HepG2 (cell line): Measurements from ENCODE around the gene FKBP8. TPM values are rescaled to one million over a fixed set of nuclear protein-coding genes. Genes with fewer than 3 reads are reported as not detected.

Experiments
- FOSL1 ChIP-seq: sonication (generic); formaldehyde crosslinking; IDR thresholded peaks from 2 replicates; pipeline ENCODE4 v1.9.0; 2021; ENCODE audit warnings: missing genetic modification reagents, borderline replicate concordance
- HDAC1 ChIP-seq: sonication (generic); formaldehyde crosslinking; IDR thresholded peaks from 2 replicates; pipeline ENCODE4 v1.5.1; 2020; ENCODE audit warnings: mild to moderate bottlenecking, missing genetic modification reagents
- NCOA2 ChIP-seq: sonication (generic); formaldehyde crosslinking; IDR thresholded peaks from 2 replicates; pipeline ENCODE4 v1.8.0; 2022; ENCODE audit warnings: inconsistent platforms
- POLR2A ChIP-seq, 2 experiments: IDR thresholded peaks; 2 replicates each; pipeline ENCODE4 v1.6.1; 2011; ENCODE audit warnings: low read depth in 2 of 2, low read length in 2 of 2, mild to moderate bottlenecking in 1 of 2, moderate library complexity in 1 of 2; ENCODE audit not compliant: insufficient read depth in 1 of 2
- SP5 ChIP-seq: IDR thresholded peaks from 2 replicates; pipeline ENCODE4 v1.6.1; 2016; ENCODE audit warnings: low read depth, borderline replicate concordance
- ZNF34 ChIP-seq: sonication (generic); formaldehyde crosslinking; IDR thresholded peaks from 2 replicates; pipeline ENCODE4 v1.4.0; 2020; ENCODE audit warnings: mild to moderate bottlenecking, missing genetic modification reagents, borderline replicate concordance
- ZNF530 ChIP-seq: sonication (generic); formaldehyde crosslinking; IDR thresholded peaks from 2 replicates; pipeline ENCODE4 v1.5.0; 2020; ENCODE audit warnings: low read depth, mild to moderate bottlenecking, missing genetic modification reagents
- polyA plus RNA-seq, 8 experiments: library from polyadenylated mRNA; depleted of rRNA in 3 of 8; stranded (reverse) in 7 of 8; unstranded in 1 of 8; fragments of >200 nt; fragmentation: Illumina TruSeq in 4 of 8; extraction: Trizol in 4 of 8; gene quantifications; 2 replicates each; pipeline versions ENCODE4 v1.2.1 to v1.2.3, GENCODE V29; 2011 to 2016; ENCODE audit warnings: low read depth in 4 of 8, missing spikeins in 1 of 8, mixed read lengths in 1 of 8; ENCODE audit not compliant: insufficient read depth in 1 of 8
- total RNA-seq, 5 experiments: library from RNA; depleted of rRNA; stranded (reverse); fragments of >200 nt; fragmentation: Illumina TruSeq; extraction: Trizol; gene quantifications; 2 replicates each; pipeline ENCODE4 v1.2.3, GENCODE V29; 2016; ENCODE audit warnings: low read depth in 1 of 5
- TF ChIP-seq, protein P1 (sequence below): sonication (generic); formaldehyde crosslinking; IDR thresholded peaks from 2 replicates; pipeline ENCODE4 v1.4.0; 2020; ENCODE audit warnings: missing genetic modification reagents, borderline replicate concordance
- TF ChIP-seq, protein P2 (sequence below): sonication (generic); IDR thresholded peaks from 2 replicates; pipeline ENCODE4 v1.6.1; 2016; ENCODE audit warnings: low read depth, borderline replicate concordance
- TF ChIP-seq, protein P3 (sequence below): IDR thresholded peaks from 2 replicates; pipeline ENCODE4 v1.6.1; 2016; ENCODE audit warnings: mild to moderate bottlenecking, missing biosample characterization, missing genetic modification reagents
- TF ChIP-seq, protein P4 (sequence below): sonication (generic); formaldehyde crosslinking; IDR thresholded peaks from 2 replicates; pipeline ENCODE4 v1.5.1; 2020; ENCODE audit warnings: mild to moderate bottlenecking, missing genetic modification reagents, moderate library complexity
- TF ChIP-seq, protein P5 (sequence below): sonication (generic); formaldehyde crosslinking; IDR thresholded peaks from 2 replicates; pipeline ENCODE4 v1.4.0; 2020; ENCODE audit warnings: missing genetic modification reagents, borderline replicate concordance
- TF ChIP-seq, protein P6 (sequence below): sonication (generic); formaldehyde crosslinking; IDR thresholded peaks from 2 replicates; pipeline ENCODE4 v1.8.0; 2022; ENCODE audit warnings: mild to moderate bottlenecking, missing genetic modification reagents

FKBP8 gene
- total and polyA plus RNA-seq, 2 of the 13 experiments (the other 11 are each of a cell fraction or from before 2014, with no cell fraction given) = 81.7 to 93.9 TPM

DNA sequence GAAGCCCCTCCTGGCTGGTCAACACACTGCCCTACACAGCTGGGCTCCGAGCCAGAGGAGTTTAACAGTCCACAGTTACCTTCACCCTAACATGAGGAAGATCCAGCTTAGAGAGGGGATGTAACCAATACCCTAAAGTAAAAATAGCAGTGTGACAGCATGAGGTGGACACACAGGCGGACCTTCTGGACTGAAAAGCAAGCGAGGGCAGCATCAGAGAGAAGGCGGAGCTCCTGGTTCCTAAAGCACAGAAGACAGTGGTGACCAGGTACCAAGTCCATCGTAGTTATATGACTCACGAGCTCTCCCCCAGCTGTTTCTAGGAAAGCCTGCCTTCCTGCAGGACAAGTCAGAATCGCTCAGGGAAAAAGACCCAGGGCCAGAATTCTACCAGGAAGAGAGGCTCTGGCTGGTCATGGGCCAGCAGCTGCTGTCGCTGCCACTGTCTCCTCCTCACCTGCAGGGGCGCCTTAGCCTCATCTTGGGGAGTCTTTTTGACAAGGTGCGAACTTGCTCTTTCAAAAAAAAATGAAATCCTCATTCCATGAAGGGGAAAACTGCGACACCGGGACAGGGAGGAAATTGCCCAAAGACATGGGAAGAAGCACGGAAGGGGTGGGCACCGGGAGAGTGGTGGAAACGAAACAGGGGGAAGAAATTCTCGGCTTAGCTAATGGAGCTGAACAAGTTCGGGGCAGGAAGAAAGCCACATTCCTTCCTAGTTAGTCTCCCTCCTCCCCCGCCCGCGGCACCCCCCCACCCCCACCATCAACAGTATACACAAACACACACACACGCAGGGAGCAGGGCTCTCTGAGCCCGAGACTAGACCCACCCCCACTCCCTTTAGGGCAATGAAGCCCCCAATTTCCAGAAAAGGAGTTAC is 23.2 kb downstream of the FKBP8 start (continued):
- TF ChIP-seq, protein P1, sequence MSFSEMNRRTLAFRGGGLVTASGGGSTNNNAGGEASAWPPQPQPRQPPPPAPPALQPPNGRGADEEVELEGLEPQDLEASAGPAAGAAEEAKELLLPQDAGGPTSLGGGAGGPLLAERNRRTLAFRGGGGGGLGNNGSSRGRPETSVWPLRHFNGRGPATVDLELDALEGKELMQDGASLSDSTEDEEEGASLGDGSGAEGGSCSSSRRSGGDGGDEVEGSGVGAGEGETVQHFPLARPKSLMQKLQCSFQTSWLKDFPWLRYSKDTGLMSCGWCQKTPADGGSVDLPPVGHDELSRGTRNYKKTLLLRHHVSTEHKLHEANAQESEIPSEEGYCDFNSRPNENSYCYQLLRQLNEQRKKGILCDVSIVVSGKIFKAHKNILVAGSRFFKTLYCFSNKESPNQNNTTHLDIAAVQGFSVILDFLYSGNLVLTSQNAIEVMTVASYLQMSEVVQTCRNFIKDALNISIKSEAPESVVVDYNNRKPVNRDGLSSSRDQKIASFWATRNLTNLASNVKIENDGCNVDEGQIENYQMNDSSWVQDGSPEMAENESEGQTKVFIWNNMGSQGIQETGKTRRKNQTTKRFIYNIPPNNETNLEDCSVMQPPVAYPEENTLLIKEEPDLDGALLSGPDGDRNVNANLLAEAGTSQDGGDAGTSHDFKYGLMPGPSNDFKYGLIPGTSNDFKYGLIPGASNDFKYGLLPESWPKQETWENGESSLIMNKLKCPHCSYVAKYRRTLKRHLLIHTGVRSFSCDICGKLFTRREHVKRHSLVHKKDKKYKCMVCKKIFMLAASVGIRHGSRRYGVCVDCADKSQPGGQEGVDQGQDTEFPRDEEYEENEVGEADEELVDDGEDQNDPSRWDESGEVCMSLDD (CRISPR knock-in tag) = no peak
- TF ChIP-seq ZNF34 (no peak), POLR2A (IDR thresholded peaks at IDR 0.05; ENCODE audit: insufficient read depth in 1 of 2, low read depth in 2 of 2, low read length in 2 of 2) (peak; percentile 53 to 60; a peak in 2 of 4 replicates), HDAC1 (CRISPR knock-in tag) (peak; percentile 60), ZNF530 (CRISPR knock-in tag) (no peak), SP5 (CRISPR knock-in tag) (peak; percentile 93), FOSL1 (peak; percentile 81), NCOA2 (CRISPR knock-in tag) (peak; percentile 42; the same call in 1 of the 2 replicates)
- TF ChIP-seq, protein P2, sequence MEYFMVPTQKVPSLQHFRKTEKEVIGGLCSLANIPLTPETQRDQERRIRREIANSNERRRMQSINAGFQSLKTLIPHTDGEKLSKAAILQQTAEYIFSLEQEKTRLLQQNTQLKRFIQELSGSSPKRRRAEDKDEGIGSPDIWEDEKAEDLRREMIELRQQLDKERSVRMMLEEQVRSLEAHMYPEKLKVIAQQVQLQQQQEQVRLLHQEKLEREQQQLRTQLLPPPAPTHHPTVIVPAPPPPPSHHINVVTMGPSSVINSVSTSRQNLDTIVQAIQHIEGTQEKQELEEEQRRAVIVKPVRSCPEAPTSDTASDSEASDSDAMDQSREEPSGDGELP = peak; percentile 97
- TF ChIP-seq, protein P3, sequence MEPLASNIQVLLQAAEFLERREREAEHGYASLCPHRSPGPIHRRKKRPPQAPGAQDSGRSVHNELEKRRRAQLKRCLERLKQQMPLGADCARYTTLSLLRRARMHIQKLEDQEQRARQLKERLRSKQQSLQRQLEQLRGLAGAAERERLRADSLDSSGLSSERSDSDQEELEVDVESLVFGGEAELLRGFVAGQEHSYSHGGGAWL = 0 out of 2 replicates have a peak, but pooled peaks have one; percentile 1
- TF ChIP-seq, protein P4, sequence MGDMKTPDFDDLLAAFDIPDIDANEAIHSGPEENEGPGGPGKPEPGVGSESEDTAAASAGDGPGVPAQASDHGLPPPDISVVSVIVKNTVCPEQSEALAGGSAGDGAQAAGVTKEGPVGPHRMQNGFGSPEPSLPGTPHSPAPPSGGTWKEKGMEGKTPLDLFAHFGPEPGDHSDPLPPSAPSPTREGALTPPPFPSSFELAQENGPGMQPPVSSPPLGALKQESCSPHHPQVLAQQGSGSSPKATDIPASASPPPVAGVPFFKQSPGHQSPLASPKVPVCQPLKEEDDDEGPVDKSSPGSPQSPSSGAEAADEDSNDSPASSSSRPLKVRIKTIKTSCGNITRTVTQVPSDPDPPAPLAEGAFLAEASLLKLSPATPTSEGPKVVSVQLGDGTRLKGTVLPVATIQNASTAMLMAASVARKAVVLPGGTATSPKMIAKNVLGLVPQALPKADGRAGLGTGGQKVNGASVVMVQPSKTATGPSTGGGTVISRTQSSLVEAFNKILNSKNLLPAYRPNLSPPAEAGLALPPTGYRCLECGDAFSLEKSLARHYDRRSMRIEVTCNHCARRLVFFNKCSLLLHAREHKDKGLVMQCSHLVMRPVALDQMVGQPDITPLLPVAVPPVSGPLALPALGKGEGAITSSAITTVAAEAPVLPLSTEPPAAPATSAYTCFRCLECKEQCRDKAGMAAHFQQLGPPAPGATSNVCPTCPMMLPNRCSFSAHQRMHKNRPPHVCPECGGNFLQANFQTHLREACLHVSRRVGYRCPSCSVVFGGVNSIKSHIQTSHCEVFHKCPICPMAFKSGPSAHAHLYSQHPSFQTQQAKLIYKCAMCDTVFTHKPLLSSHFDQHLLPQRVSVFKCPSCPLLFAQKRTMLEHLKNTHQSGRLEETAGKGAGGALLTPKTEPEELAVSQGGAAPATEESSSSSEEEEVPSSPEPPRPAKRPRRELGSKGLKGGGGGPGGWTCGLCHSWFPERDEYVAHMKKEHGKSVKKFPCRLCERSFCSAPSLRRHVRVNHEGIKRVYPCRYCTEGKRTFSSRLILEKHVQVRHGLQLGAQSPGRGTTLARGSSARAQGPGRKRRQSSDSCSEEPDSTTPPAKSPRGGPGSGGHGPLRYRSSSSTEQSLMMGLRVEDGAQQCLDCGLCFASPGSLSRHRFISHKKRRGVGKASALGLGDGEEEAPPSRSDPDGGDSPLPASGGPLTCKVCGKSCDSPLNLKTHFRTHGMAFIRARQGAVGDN (CRISPR knock-in tag) = peak; percentile 62
- TF ChIP-seq, protein P5, sequence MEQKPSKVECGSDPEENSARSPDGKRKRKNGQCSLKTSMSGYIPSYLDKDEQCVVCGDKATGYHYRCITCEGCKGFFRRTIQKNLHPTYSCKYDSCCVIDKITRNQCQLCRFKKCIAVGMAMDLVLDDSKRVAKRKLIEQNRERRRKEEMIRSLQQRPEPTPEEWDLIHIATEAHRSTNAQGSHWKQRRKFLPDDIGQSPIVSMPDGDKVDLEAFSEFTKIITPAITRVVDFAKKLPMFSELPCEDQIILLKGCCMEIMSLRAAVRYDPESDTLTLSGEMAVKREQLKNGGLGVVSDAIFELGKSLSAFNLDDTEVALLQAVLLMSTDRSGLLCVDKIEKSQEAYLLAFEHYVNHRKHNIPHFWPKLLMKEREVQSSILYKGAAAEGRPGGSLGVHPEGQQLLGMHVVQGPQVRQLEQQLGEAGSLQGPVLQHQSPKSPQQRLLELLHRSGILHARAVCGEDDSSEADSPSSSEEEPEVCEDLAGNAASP = no peak
- TF ChIP-seq, protein P6, sequence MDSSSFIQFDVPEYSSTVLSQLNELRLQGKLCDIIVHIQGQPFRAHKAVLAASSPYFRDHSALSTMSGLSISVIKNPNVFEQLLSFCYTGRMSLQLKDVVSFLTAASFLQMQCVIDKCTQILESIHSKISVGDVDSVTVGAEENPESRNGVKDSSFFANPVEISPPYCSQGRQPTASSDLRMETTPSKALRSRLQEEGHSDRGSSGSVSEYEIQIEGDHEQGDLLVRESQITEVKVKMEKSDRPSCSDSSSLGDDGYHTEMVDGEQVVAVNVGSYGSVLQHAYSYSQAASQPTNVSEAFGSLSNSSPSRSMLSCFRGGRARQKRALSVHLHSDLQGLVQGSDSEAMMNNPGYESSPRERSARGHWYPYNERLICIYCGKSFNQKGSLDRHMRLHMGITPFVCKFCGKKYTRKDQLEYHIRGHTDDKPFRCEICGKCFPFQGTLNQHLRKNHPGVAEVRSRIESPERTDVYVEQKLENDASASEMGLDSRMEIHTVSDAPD (CRISPR knock-in tag) = peak; percentile 23; the same call in 1 of the 2 replicates
